K562 (cell line): ENCODE measurements around the gene PARD3. TPM values are rescaled to one million over a fixed set of nuclear protein-coding genes. Genes with fewer than 3 reads are reported as not detected.

Source experiments
- ATAC-seq: fragments of 200-7000 bp; cut with Tn5 transposase; 3 replicates; pipeline ENCODE4 v1.9.1; 2020; ENCODE audit warnings: moderate library complexity
- BruUV-seq: library from RNA; stranded (reverse); fragments of 400-500 nt; replicated peaks from 2 replicates; lab custom pipeline; 2021; lab: Mats Ljungman, UMichigan
- CTCF ChIA-PET: fragments of 300-600 bp; formaldehyde crosslinking; extraction: SDS; loops from one replicate; lab custom pipeline; 2021; ENCODE audit warnings: low intra/inter-chr PET ratio; lab: Yijun Ruan, JAX
- POLR2A ChIA-PET: fragments of 300-600, 350-650 bp; sonication (Branson Sonifier 250); formaldehyde crosslinking; extraction: SDS; loops from one replicate; lab custom pipeline; 2021; ENCODE audit warnings: antibody characterized with exemption, inconsistent platforms; lab: Yijun Ruan, JAX
- DNase-seq, 4 experiments: peaks; one replicate each; pipeline versions ENCODE4 v3.0.0 to v3.0.0-alpha.2; 2011 to 2018; ENCODE audit warnings: low spot score in 3 of 4, mixed read lengths in 3 of 4; ENCODE audit errors: extremely low read depth in 1 of 4
- FAIRE-seq: peaks from 2 replicates; lab custom pipeline; 2011; peaks lifted over from hg19 to GRCh38; lab: Jason Lieb, UNC
- H2AFZ ChIP-seq: 2 replicates; pipeline ENCODE4 v1.6.0; 2011; ENCODE audit warnings: low read depth, low read length, control low read depth, inconsistent platforms
- H3K27ac ChIP-seq: fragments of 200-600 bp; 3 replicates; pipeline ENCODE4 v1.8.0; 2011; ENCODE audit warnings: low read depth, mild to moderate bottlenecking, control low read depth, inconsistent platforms, low read length, moderate library complexity, mixed read lengths; ENCODE audit errors: extremely low read depth
- H3K27me3 ChIP-seq, 2 experiments: fragments of 300-600 bp in 1 of 2; 2 replicates in 1 of 2; 3 replicates in 1 of 2; pipeline versions ENCODE4 v1.6.0 to v1.8.0; 2011; ENCODE audit warnings: inconsistent platforms in 2 of 2, low read length in 2 of 2, mild to moderate bottlenecking in 1 of 2, mixed read lengths in 1 of 2, moderate library complexity in 1 of 2; ENCODE audit not compliant: control insufficient read depth in 2 of 2, insufficient read depth in 2 of 2
- H3K36me3 ChIP-seq: fragments of 300-600 bp; 3 replicates; pipeline ENCODE4 v1.8.0; 2011; ENCODE audit warnings: mild to moderate bottlenecking, low read length, inconsistent platforms; ENCODE audit not compliant: control insufficient read depth, insufficient read depth
- H3K4me1 ChIP-seq, 2 experiments: fragments of 200-600 bp in 1 of 2; replicated peaks in 1 of 2; 2 replicates in 1 of 2; 3 replicates in 1 of 2; pipeline versions ENCODE4 v1.5.1 to v1.8.0; 2011; ENCODE audit warnings: inconsistent platforms in 2 of 2, low read length in 2 of 2, mild to moderate bottlenecking in 1 of 2, mixed read lengths in 1 of 2, moderate library complexity in 1 of 2; ENCODE audit not compliant: control insufficient read depth in 2 of 2, insufficient read depth in 2 of 2
- H3K4me2 ChIP-seq: 2 replicates; pipeline ENCODE4 v1.6.1; 2011; ENCODE audit warnings: low read length, control low read depth, inconsistent platforms, mixed read lengths; ENCODE audit not compliant: insufficient read depth
- H3K4me3 ChIP-seq: fragments of 200-600 bp; sonication (generic), shearing (Covaris generic); 2 replicates; pipeline ENCODE4 v1.5.1; 2016; ENCODE audit warnings: control low read depth, inconsistent platforms
- H3K79me2 ChIP-seq: fragments of 200-600 bp; 3 replicates; pipeline ENCODE4 v1.8.0; 2011; ENCODE audit warnings: low read length, inconsistent platforms; ENCODE audit not compliant: control insufficient read depth, insufficient read depth
- H3K9ac ChIP-seq, 2 experiments: 2 replicates each; pipeline versions ENCODE4 v1.6.0 to v1.6.1; 2011; ENCODE audit warnings: low read depth in 2 of 2, low read length in 2 of 2, control low read depth in 1 of 2, inconsistent platforms in 1 of 2, mild to moderate bottlenecking in 1 of 2, mixed read lengths in 1 of 2; ENCODE audit not compliant: insufficient read depth in 1 of 2
- H3K9me1 ChIP-seq: one replicate; pipeline ENCODE4 v1.6.0; 2011; ENCODE audit warnings: inconsistent platforms, mild to moderate bottlenecking, low read length, moderate library complexity; ENCODE audit not compliant: control insufficient read depth, insufficient read depth
- H3K9me3 ChIP-seq: replicated peaks from 2 replicates; pipeline ENCODE4 v1.5.1; 2011; ENCODE audit warnings: low read depth, low read length, inconsistent platforms; ENCODE audit not compliant: control insufficient read depth, insufficient read depth
- H4K20me1 ChIP-seq: replicated peaks from 2 replicates; pipeline ENCODE4 v1.6.1; 2011; ENCODE audit warnings: low read length, inconsistent platforms, mixed read lengths; ENCODE audit not compliant: control insufficient read depth, insufficient read depth
- BRF2 ChIP-seq: IDR thresholded peaks from 3 replicates; pipeline ENCODE4 v1.6.1; 2011; ENCODE audit warnings: borderline replicate concordance, mild to moderate bottlenecking; ENCODE audit not compliant: insufficient read length, insufficient read depth
- CBX1 ChIP-seq: sonication (generic); IDR thresholded peaks from 2 replicates; pipeline ENCODE4 v1.6.1; 2016; ENCODE audit warnings: antibody characterized with exemption, low read depth, mild to moderate bottlenecking
- CGGBP1 ChIP-seq: fragments of 250-450 bp; sonication (Bioruptor Pico); IDR thresholded peaks from 2 replicates; pipeline ENCODE4 v1.9.0; 2021; ENCODE audit warnings: mild to moderate bottlenecking
- E2F4 ChIP-seq: sonication (generic); formaldehyde crosslinking; IDR thresholded peaks from 2 replicates; pipeline ENCODE4 v1.8.0; 2022; ENCODE audit warnings: mild to moderate bottlenecking, low read depth, missing genetic modification reagents
- E2F5 ChIP-seq: sonication (generic); formaldehyde crosslinking; IDR thresholded peaks from 2 replicates; pipeline ENCODE4 v1.8.0; 2022; ENCODE audit warnings: mild to moderate bottlenecking, missing genetic modification reagents
- E2F6 ChIP-seq, 2 experiments: IDR thresholded peaks; 2 replicates each; pipeline ENCODE4 v1.6.1; 2011; ENCODE audit warnings: borderline replicate concordance in 1 of 2, control low read depth in 1 of 2, low read depth in 1 of 2, low read length in 1 of 2, mild to moderate bottlenecking in 1 of 2, mixed read lengths in 1 of 2, moderate library complexity in 1 of 2; ENCODE audit not compliant: insufficient read depth in 1 of 2, insufficient read length in 1 of 2, poor library complexity in 1 of 2, severe bottlenecking in 1 of 2; ENCODE audit errors: extremely low read depth in 1 of 2
- ERF ChIP-seq: fragments of 450-650 bp; formaldehyde crosslinking; IDR thresholded peaks from 2 replicates; pipeline ENCODE4 v1.4.0; 2020; ENCODE audit warnings: mild to moderate bottlenecking, mixed read lengths
- GABPA ChIP-seq: fragments of 200-800 bp; sonication (Bioruptor generic); conservative IDR thresholded peaks from 2 replicates; pipeline ENCODE4 v1.6.1; 2016; ENCODE audit warnings: low read depth, missing genetic modification characterization, missing compliant biosample characterization
- MYBL2 ChIP-seq, 2 experiments: fragments of 450-650 bp in 1 of 2; sonication (generic) in 1 of 2; formaldehyde crosslinking in 1 of 2; IDR thresholded peaks; 2 replicates each; pipeline versions ENCODE4 v1.6.1 to v1.8.1; 2017 to 2022; ENCODE audit warnings: borderline replicate concordance in 1 of 2, inconsistent platforms in 1 of 2, low read depth in 1 of 2, mild to moderate bottlenecking in 1 of 2, missing genetic modification reagents in 1 of 2, moderate library complexity in 1 of 2
- RBM34 ChIP-seq: fragments of 200-400 bp; formaldehyde crosslinking; IDR thresholded peaks from 2 replicates; pipeline ENCODE4 v1.6.1; 2018; ENCODE audit warnings: low read length, borderline replicate concordance; ENCODE audit not compliant: insufficient read depth
- SMAD3 ChIP-seq: fragments of 450-650 bp; formaldehyde crosslinking; conservative IDR thresholded peaks from 2 replicates; pipeline ENCODE4 v1.4.0; 2020; ENCODE audit warnings: mild to moderate bottlenecking
- TSC22D4 ChIP-seq: fragments of 450-650 bp; IDR thresholded peaks from 2 replicates; pipeline ENCODE4 v1.6.1; 2016; ENCODE audit warnings: missing genetic modification characterization, missing biosample characterization, control low read depth
- ZC3H11A ChIP-seq: IDR thresholded peaks from 2 replicates; pipeline ENCODE4 v1.6.1; 2012; ENCODE audit warnings: low read depth, low read length, improper control_type of control experiment
- ZNF263 ChIP-seq: sonication (generic); formaldehyde crosslinking; IDR thresholded peaks from 2 replicates; pipeline ENCODE4 v1.8.0; 2022; ENCODE audit warnings: mild to moderate bottlenecking, missing genetic modification reagents, borderline replicate concordance
- WGBS: fragments of 100-300 bp; shearing (Covaris generic); methylation state at CpG from one replicate; pipeline ENCODE4 v1.1.6; 2016; ENCODE audit warnings: low coverage, mixed read lengths; ENCODE audit not compliant: insufficient coverage; ENCODE audit errors: missing lambda C conversion rate; 5-methylcytosine and 5-hydroxymethylcytosine counted together
- in situ Hi-C: fragments of 300-500 bp; cut with MboI; formaldehyde crosslinking; loops from 4 replicates; pipeline ENCODE4 v1.15.0; 2018; ENCODE audit warnings: inconsistent platforms, mixed read lengths
- intact Hi-C: fragments of 100-400 bp; cut with micrococcal nuclease; formaldehyde crosslinking; loops from 2 replicates; pipeline ENCODE4 v1.14.2; 2022
- polyA plus RNA-seq, 8 experiments: library from polyadenylated mRNA; depleted of rRNA in 4 of 8; stranded (reverse) in 5 of 8; unstranded in 3 of 8; fragments of >200 nt; fragmentation: Nextera tagmentation in 2 of 8; fragmentation: Illumina TruSeq in 1 of 8; extraction: Ambion mirVana in 2 of 8; extraction: Trizol in 1 of 8; gene quantifications; 2 replicates each; pipeline versions ENCODE4 v1.2.1 to v1.2.3, GENCODE V29; 2011 to 2014; ENCODE audit warnings: inconsistent platforms in 1 of 8, missing spikeins in 1 of 8
- total RNA-seq, 7 experiments: library from RNA; depleted of rRNA in 6 of 7; stranded (reverse); fragments of >200 nt in 6 of 7; fragmentation: Illumina TruSeq in 2 of 7; extraction: Trizol in 2 of 7; gene quantifications; 2 replicates each; pipeline versions ENCODE4 v1.2.1 to v1.2.3, GENCODE V29; 2011 to 2021; ENCODE audit warnings: low replicate concordance in 1 of 7

PARD3 gene
- total and polyA plus RNA-seq, 9 of the 15 experiments (the other 6 are each of a cell fraction or from before 2014, with no cell fraction given), result 2.7 to 11.7 (median 7.7) TPM

- Histone ChIP-seq H3K9me3 (no peaks in the 10 kb centered on the region), H3K36me3 (no peaks in the 10 kb centered on the region), H3K27ac (no peak overlapping the region), H3K4me3 (no peak overlapping the region), H3K4me1 (no peaks in the 10 kb centered on the region), H3K79me2 (no peaks in the 10 kb centered on the region), H3K9me1 (no peaks in the 10 kb centered on the region), H4K20me1 (no peaks in the 10 kb centered on the region), H3K27me3 (no peaks in the 10 kb centered on the region), H2AFZ (no peak overlapping the region), H3K9ac (no peak overlapping the region), H3K4me2 (no peak overlapping the region)
- in situ Hi-C loops (no loop called here), intact Hi-C loops (no loop called here)
- WGBS, result 4% methylated on average over 4 of the region's 4 CpGs
- BruUV-seq, result no TSS peak
- POLR2A ChIA-PET, result no interaction called here
- no peak for FAIRE-seq
- DNase-seq, result no peak
- CTCF ChIA-PET, result no interaction called here
- no peak for TF ChIP-seq ZNF263
- TF ChIP-seq E2F4 (CRISPR knock-in tag), result no peak
- TF ChIP-seq BRF2, result no peak
- no peak for TF ChIP-seq E2F6 (IDR thresholded peaks at IDR 0.05; ENCODE audit: borderline replicate concordance in 1 of 2, extremely low read depth in 1 of 2, insufficient read depth in 1 of 2, insufficient read length in 1 of 2, low read depth in 1 of 2, low read length in 1 of 2, poor library complexity in 1 of 2, severe bottlenecking in 1 of 2)
- TF ChIP-seq SMAD3 (CRISPR knock-in tag), result no peak
- TF ChIP-seq ZC3H11A, result no peak
- TF ChIP-seq CGGBP1 (CRISPR knock-in tag), result no peak
- no peak for TF ChIP-seq RBM34
- no peak for TF ChIP-seq MYBL2 (IDR thresholded peaks at IDR 0.05; ENCODE audit: low read depth)
- TF ChIP-seq MYBL2 (CRISPR knock-in tag; IDR thresholded peaks at IDR 0.05; ENCODE audit: borderline replicate concordance), result no peak
- TF ChIP-seq TSC22D4 (tag), result no peak
- TF ChIP-seq CBX1, result no peak
- no peak for TF ChIP-seq E2F5 (CRISPR knock-in tag)
- no peak for TF ChIP-seq GABPA (tag)
- no peak for TF ChIP-seq ERF
- no peak for ATAC-seq
Observed at GRCh38 chr10:34292194-34292565, 522.9 kb downstream of the PARD3 start.
